ENCODE measurements around the gene CDADC1. TPM values are rescaled to one million over a fixed set of nuclear protein-coding genes. Genes with fewer than 3 reads are reported as not detected.

CDADC1 gene
- polyA plus RNA-seq, 1 of the 3 experiments (the other 2 are of a cell fraction): 3.5 TPM

DNA sequence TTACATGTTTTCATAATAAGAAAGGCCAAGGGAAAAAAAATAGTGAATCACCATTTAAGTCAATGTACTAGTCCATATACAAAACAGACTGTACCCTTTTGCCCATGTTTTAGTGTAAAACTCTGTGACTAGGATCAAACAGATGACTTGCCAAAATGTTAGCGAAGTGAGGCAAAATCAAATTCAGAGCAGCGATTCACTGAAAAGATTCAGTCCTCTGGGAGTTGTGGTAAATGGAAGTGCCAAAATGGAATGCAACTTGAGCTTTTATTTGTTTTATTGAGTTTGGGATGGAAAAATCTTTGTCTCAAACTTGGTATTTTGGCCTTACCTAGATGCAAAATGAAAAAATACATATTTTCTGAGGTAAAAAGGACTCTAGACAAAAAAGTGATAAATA lies 9.1 kb downstream of the CDADC1 start (continued):
- TF ChIP-seq, protein P1, sequence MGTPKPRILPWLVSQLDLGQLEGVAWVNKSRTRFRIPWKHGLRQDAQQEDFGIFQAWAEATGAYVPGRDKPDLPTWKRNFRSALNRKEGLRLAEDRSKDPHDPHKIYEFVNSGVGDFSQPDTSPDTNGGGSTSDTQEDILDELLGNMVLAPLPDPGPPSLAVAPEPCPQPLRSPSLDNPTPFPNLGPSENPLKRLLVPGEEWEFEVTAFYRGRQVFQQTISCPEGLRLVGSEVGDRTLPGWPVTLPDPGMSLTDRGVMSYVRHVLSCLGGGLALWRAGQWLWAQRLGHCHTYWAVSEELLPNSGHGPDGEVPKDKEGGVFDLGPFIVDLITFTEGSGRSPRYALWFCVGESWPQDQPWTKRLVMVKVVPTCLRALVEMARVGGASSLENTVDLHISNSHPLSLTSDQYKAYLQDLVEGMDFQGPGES (IDR thresholded peaks at IDR 0.05; ENCODE audit: low read depth, low read length): no peak
- TF ChIP-seq SIN3A (IDR thresholded peaks at IDR 0.05; ENCODE audit: borderline replicate concordance, low read depth, low read length) (no peak), RXRA (IDR thresholded peaks at IDR 0.05; ENCODE audit: borderline replicate concordance, low read depth) (no peak), EZH2phosphoT487 (IDR thresholded peaks at IDR 0.05; ENCODE audit: borderline replicate concordance, low read depth) (no peak), RAD21 (IDR thresholded peaks at IDR 0.05; ENCODE audit: low read length) (no peak), MEF2A (IDR thresholded peaks at IDR 0.05; ENCODE audit: borderline replicate concordance, low read depth) (no peak), MXI1 (IDR thresholded peaks at IDR 0.05; ENCODE audit: low read depth, low read length) (no peak), ELF1 (IDR thresholded peaks at IDR 0.05) (no peak)
- TF ChIP-seq, protein P2, sequence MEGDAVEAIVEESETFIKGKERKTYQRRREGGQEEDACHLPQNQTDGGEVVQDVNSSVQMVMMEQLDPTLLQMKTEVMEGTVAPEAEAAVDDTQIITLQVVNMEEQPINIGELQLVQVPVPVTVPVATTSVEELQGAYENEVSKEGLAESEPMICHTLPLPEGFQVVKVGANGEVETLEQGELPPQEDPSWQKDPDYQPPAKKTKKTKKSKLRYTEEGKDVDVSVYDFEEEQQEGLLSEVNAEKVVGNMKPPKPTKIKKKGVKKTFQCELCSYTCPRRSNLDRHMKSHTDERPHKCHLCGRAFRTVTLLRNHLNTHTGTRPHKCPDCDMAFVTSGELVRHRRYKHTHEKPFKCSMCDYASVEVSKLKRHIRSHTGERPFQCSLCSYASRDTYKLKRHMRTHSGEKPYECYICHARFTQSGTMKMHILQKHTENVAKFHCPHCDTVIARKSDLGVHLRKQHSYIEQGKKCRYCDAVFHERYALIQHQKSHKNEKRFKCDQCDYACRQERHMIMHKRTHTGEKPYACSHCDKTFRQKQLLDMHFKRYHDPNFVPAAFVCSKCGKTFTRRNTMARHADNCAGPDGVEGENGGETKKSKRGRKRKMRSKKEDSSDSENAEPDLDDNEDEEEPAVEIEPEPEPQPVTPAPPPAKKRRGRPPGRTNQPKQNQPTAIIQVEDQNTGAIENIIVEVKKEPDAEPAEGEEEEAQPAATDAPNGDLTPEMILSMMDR (IDR thresholded peaks at IDR 0.05): no peak

DNA sequence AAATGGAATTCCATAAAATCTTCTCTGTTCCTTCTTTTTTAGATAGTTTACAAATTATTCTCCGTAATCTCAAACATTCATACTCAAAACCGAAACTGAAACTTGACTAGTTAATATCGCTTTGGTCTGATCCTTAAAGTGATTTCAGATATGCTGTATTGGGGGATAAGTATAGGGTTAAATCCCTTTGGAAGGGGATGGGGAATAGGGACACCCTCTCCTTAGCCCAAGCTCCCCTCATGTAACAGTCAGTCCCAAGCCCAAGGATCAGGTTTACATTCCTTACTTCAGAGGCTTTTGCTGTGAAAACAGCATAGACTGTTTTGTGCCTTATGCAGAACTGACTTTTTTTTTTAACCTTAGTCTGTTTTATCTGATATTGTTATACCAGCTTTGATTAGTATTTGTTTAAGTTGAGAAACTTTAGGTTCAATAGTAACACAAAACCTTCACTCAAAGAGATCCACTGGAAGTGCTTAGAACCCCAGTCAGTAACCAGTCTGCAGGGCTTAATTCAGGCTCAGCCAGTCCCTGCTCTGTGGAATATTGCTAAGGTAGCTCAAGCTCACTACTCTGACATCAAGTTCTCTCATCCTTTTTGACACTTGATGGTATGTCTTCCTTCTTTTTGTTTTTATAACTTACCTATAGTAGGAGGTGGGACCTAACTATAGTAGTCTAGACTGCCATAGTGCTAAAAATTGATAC lies 10.5 kb downstream of the CDADC1 start:
- H3K9me2 ChIP-seq: no peaks in the 10 kb centered on the region
- no peak overlapping the region for H3K27ac ChIP-seq (ENCODE audit: low read depth in 2 of 2, low read length in 1 of 2)
- H3K36me3 ChIP-seq (replicated peaks in 1 of 2; ENCODE audit: control insufficient read depth in 1 of 2, insufficient read depth in 2 of 2, low read length in 1 of 2): peaks cover 43 to 62% of the 10 kb centered on the region in 2 experiments
- H3F3A ChIP-seq (replicated peaks; ENCODE audit: insufficient read depth): no peaks in the 10 kb centered on the region
- DNase-seq: no peak
- WGBS (ENCODE audit: low lambda C conversion rate): 100% methylated on average over 3 of the region's 3 CpGs
- no peak overlapping the region for H3K9ac ChIP-seq
- no peak overlapping the region for H2AFZ ChIP-seq (ENCODE audit: low read depth)
- no peak overlapping the region for H3K4me3 ChIP-seq (ENCODE audit: low read depth in 2 of 2, low read length in 1 of 2)
- no peaks in the 10 kb centered on the region for H3K9me3 ChIP-seq
- no peak overlapping the region for H3K4me2 ChIP-seq
- H4K20me1 ChIP-seq (ENCODE audit: insufficient read depth): no peaks in the 10 kb centered on the region
- POLR2A ChIA-PET: no interaction called here
- H3K4me1 ChIP-seq (ENCODE audit: control insufficient read depth in 1 of 2, insufficient read depth in 2 of 2, low read depth in 1 of 2, low read length in 1 of 2): no peaks in the 10 kb centered on the region
- no peaks in the 10 kb centered on the region for H3K27me3 ChIP-seq (ENCODE audit: insufficient read depth)
- CTCF ChIA-PET: interaction anchor here (0.7 to 2.8 kb wide), 3 partner anchors 10 to 23 kb away, joined by 3 to 10 read pairs (median 3); no protein-coding TSS in a partner anchor
- no peak for TF ChIP-seq EP300 (IDR thresholded peaks at IDR 0.05; ENCODE audit: borderline replicate concordance in 1 of 2, low read depth in 1 of 2, low read length in 1 of 2)
- TF ChIP-seq, protein P3, sequence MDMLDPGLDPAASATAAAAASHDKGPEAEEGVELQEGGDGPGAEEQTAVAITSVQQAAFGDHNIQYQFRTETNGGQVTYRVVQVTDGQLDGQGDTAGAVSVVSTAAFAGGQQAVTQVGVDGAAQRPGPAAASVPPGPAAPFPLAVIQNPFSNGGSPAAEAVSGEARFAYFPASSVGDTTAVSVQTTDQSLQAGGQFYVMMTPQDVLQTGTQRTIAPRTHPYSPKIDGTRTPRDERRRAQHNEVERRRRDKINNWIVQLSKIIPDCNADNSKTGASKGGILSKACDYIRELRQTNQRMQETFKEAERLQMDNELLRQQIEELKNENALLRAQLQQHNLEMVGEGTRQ (IDR thresholded peaks at IDR 0.05; ENCODE audit: borderline replicate concordance, low read depth, low read length): no peak
- peaks cover 2% of the 10 kb centered on the region; the same call in 1 of the 2 replicates for H3K79me2 ChIP-seq (ENCODE audit: insufficient read depth)

Data from SK-N-SH (cell line).